OCI-LY1 (cell line): Measurements from ENCODE around the gene FADS2.

Experiments used
- CTCF ChIP-seq: fragments of 200-600 bp; sonication (generic), shearing (Covaris generic); IDR thresholded peaks from 2 replicates; pipeline ENCODE4 v1.5.1; 2017; ENCODE audit warnings: mild to moderate bottlenecking, antibody characterized with exemption, low read length, moderate library complexity, mixed read lengths
- EZH2 ChIP-seq: fragments of 200-600 bp; sonication (generic), shearing (Covaris generic); IDR thresholded peaks from 2 replicates; pipeline ENCODE4 v1.8.0; 2017; ENCODE audit warnings: borderline replicate concordance, mixed run types, mild to moderate bottlenecking, antibody characterized with exemption, low read length, moderate library complexity, mixed read lengths

- TF ChIP-seq CTCF (no peak), EZH2 (no peak)
These were observed 63.9 kb downstream of the FADS2 start for GRCh38 chr11:61892085-61892370.
